GM21786 (cell line): ENCODE measurements around the gene CFAP20DC.
"Not testable (repeated sequence)": the region's sequence is repeated elsewhere in the genome, so short reads cannot be mapped to it uniquely, and the experiment has no call there.

Source experiments
- ATAC-seq: cut with Tn5 transposase; IDR thresholded peaks from one replicate; pipeline ENCODE4 v1.9.1; 2021; ENCODE audit not compliant: unreplicated experiment

Gene CFAP20DC

GRCh38 chr3:58751235-58751634, 298.6 kb downstream of the CFAP20DC start:
- ATAC-seq: no peak

DNA sequence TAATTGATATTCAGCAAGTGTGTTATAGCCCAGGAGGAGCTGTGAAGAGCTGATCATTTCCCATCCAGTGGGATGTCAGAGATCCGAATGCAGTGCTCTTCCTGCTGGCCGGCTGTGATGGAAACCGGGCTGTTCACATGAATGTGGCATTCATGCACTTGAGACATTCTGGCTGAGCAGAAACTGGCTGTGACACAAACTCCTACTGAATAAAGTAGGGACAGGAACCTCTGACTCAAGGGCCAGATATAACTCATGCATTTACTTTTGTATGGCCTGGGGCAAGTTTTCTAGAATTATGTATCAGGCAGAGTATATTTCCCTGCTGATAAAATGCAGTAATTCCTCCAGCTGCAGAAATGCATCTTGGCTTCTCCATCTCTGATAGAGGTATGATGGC, 299.9 kb downstream of the CFAP20DC start:
- ATAC-seq: no peak

- no peak for ATAC-seq
These were observed 301.8 kb downstream of the CFAP20DC start for GRCh38 chr3:58748024-58748423.

- ATAC-seq: no peak
These were observed 303.1 kb downstream of the CFAP20DC start for GRCh38 chr3:58746758-58747157.

DNA sequence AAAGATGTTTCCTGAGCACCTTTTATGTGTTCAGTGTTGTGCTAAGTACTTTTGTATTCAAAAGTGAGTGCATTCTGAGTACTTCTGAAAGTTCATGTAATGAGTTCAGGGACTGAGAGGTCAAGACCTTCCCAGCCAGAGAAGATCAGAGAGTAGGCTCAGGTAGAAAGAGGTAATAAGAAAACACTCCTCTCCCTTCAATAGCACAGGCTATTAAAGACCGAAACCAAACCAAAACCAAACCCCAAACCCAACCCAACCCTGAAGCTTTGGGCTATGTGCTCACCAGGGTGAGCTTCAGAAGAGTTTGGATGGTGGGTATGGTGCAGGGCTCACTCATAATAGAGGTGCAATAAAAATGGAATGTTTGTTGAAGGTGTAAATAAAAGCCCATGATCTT, 306.5 kb downstream of the CFAP20DC start:
- ATAC-seq: peak; percentile 43

GRCh38 chr3:58742239-58742638, 307.6 kb downstream of the CFAP20DC start:
- no peak for ATAC-seq

DNA sequence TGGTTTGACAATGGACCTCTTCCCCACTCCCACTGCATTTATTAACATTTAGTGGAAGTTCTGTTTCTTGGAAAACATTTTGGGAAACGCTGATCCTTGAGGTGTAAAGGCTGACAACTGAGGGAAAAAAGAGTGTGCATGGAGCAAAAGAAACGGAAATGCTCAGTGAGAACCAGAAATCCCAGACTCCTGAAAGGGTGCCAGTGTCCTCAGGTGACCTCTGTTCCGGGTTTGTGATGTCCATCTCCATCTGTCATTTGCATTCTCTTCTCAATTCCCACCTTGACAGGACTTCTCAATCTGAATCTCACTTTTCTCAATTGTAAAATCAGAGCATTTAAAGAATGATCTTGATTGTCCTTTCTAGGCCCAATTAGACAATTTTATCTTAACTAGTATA, 312.2 kb downstream of the CFAP20DC start:
- ATAC-seq: no peak

GRCh38 chr3:58731673-58732072, 318.2 kb downstream of the CFAP20DC start:
- ATAC-seq: no peak

DNA sequence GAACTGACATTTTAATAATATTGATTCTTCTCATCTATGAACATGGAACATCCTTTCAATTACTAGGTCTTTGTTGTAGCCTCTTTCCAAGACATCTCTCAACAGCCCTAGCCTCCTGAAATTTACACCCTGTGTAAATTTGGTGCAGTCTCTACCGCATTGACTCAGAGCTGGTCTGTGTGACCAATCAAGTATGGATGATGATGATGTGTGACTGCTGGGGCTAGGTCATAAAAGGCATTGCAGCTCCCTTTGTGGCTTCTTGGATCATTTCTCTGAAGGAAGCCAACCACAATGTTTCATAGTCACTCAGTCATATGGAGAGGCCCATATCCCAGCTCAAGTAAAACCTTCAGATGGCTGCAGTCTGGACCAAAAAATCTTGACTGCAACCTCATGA, 321.1 kb downstream of the CFAP20DC start:
- no peak for ATAC-seq

DNA sequence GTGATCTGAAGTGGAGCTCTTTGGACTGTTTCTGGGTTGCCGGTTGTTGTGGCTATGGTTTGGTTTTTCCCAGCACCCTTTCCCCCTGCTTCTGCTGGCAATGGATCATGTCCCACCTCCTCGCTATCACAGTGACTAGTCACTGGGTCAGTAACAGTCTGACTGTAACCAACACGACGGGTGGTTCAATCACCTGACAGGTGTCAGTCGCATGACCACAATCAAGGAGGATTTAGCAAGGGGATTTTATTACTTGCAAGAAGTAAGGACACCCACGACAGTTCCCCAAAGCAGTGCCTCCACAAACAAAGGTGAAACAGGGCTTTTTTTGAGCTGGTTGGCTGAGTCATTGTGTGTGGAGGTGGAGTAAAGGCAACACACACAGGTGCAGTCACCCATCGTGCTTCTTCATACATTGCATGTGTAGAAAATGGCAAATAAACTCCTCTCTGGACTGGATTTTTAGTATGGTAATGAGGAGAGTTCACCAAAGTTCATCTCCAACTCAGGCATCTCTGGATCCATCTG, 324.4 kb downstream of the CFAP20DC start:
- ATAC-seq: no peak

GRCh38 chr3:58724336-58724735, 325.5 kb downstream of the CFAP20DC start:
- ATAC-seq: no peak

GRCh38 chr3:58723173-58723572, 326.7 kb downstream of the CFAP20DC start:
- ATAC-seq: no peak

DNA sequence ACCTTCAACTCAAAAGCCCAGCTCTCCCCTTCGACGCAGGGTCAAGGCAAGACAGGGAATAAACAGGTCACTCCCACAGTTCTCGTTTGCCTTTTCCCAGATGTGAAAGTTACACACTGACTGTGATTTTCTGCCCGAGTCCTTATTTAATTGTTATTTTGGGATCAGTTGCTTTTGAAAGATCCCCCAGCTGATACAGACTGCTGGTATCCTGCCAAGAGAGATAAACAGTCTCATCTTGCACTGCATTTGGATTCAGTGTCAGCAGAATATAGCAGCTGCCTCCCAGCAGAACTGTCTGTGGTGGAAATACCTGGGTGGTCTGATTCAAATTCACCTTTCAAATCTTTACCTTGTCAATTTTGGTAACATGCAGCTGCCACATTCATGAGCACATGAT, 327.3 kb downstream of the CFAP20DC start:
- ATAC-seq: no peak

- no peak for ATAC-seq
These were observed 329.3 kb downstream of the CFAP20DC start for GRCh38 chr3:58720526-58720925.

- no peak for ATAC-seq
These were observed 330.1 kb downstream of the CFAP20DC start for GRCh38 chr3:58719684-58720083.

GRCh38 chr3:58713715-58714401, 336.0 kb downstream of the CFAP20DC start:
- ATAC-seq: no peak

- ATAC-seq: no peak
These were observed 338.0 kb downstream of the CFAP20DC start for GRCh38 chr3:58711871-58712270.

- not testable (repeated sequence) for ATAC-seq
These were observed 340.8 kb downstream of the CFAP20DC start for GRCh38 chr3:58708983-58709382.

DNA sequence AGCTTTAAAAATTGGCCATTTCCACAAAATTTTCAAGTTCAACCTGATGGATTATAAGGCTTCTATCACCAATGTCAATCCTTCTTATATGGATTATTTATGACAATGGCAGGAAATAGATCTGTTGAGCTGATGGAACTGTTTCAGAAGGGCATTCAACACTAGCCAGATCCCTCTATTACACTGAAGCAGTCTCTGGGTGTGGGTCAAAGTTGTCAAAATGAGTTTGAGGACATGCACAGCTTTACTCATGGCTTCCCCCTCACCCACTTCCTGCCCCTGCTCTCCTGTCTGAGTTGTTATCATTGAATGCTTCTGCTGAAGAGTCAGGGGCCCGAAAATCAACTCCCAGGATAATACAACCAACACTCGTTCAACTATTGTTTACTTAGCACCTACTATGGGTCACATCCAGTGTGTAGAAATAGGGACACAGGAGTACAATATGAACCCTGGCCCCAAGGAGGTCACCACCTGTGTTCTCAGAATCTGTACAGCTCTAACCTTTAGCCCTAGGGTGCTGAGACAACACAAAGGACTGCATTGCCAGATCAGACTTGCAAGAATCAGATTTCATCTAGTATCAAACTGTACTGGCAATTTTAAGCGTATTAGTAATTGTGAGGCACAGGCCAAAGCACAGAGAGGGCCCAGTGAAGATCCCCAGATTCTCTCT, 341.6 kb downstream of the CFAP20DC start:
- ATAC-seq: no peak

DNA sequence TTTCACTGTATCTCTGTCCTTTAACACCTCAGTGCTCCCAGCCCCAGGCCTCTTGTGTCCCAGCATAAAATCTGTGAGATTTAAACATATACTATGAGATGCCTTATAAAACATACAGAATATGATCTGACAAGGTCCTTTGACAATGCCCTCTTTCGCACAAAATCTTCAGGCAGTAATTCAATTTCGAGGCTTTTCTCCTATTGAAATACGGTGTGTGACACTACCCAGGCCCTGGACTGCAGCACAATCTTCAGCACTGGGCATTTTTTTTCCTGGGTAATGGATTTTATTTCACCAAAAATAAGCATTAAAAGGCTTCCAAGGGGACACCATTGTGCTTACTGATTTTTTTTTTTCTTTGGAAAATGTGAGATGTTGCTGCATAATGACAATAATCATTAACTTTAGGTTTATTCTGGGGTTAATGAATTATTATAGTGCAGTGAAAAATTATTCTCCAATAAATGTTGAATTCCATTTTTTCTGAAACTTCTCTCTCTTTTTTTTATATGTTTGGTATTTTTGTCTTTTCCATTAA, 342.4 kb downstream of the CFAP20DC start:
- no peak for ATAC-seq

- ATAC-seq: no peak
These were observed 343.2 kb downstream of the CFAP20DC start for GRCh38 chr3:58706395-58707167.
